Hematopoietic multipotent progenitor cell treated with erythropoietin and hydrocortisone succinate and interleukin-3 and kit ligand, for 15 days (in vitro differentiated cells): ENCODE data around the gene DNAAF5.
"Not testable (repeated sequence)": the region's sequence is repeated elsewhere in the genome, so short reads cannot be mapped to it uniquely, and the experiment has no call there.

Experiments
- DNase-seq: peaks from one replicate; pipeline ENCODE4 v3.0.0-alpha.2; 2015; ENCODE audit warnings: low spot score

Gene DNAAF5

GRCh38 chr7:747186-747585 lies 20.7 kb downstream of the DNAAF5 start:
- DNase-seq, result no peak

- no peak for DNase-seq
These were observed 21.9 kb downstream of the DNAAF5 start for GRCh38 chr7:748446-748845.

DNA sequence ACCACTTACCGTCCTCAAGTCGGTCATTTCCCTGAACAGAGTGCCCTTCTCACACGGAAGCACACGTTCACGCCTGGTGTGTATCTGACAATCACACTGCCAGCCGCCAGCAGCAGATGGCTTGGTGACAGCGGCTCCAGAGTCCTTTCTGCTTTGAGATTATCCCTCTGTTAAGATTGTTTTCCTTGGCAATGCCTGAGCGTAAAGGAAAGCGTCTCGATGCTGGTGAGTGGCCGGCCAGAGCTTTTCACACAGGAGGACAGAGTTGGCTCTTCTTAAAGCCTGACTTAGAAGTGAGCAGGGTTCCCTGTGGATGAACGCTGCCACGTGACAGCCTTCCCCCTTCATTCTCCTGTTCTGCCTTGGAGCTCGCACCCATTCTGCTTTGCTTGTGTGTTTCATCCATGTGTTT lies 22.6 kb downstream of the DNAAF5 start:
- DNase-seq, result no peak

- no peak for DNase-seq
These were observed 23.8 kb downstream of the DNAAF5 start for GRCh38 chr7:750111-750905.

DNA sequence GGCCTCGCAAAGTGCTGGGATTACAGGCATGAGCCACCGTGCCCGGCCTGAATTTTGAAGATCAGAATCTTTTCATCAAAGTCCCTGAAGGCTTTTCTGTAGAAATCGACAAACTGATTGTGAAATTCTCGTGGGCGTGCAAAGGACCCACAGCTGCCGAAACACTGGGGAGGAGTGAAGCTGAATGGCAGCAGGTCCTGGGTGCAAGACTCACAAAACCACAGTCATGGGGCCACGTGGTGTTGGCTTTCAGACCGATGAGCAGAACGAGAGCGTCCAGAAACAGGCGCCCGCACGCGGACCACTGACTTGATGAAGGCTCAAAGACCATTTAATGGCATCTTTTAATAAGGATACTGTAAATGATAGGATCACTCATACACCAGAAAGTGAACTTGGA lies 25.3 kb downstream of the DNAAF5 start:
- DNase-seq, result no peak

GRCh38 chr7:752256-752655 lies 25.8 kb downstream of the DNAAF5 start:
- DNase-seq, result not testable (repeated sequence)

- DNase-seq, result no peak
These were observed 26.7 kb downstream of the DNAAF5 start for GRCh38 chr7:753190-753589.

- no peak for DNase-seq
These were observed 28.3 kb downstream of the DNAAF5 start for GRCh38 chr7:754531-755412.

DNA sequence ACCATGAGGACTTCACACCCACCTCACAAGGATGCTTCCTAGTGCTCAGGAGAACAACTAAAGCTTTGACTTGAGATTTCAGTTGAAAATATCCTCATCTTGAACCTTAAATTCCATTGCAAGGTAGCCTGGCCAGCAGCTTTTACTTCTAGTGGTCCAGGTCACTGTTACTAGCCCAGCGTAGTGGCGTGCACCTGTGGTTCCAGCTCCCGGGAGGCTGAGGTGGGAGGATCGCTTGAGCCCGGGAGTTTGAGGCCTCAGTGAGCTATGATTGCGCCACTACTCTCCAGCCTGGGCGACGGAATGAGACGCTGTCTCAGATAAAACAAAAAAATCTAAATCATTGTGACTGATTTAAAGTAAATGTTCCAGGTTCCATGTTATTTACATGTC lies 28.9 kb downstream of the DNAAF5 start:
- DNase-seq, result no peak

GRCh38 chr7:756231-756927 lies 29.9 kb downstream of the DNAAF5 start:
- no peak for DNase-seq

GRCh38 chr7:756928-757560 lies 30.5 kb downstream of the DNAAF5 start:
- DNase-seq, result no peak

DNA sequence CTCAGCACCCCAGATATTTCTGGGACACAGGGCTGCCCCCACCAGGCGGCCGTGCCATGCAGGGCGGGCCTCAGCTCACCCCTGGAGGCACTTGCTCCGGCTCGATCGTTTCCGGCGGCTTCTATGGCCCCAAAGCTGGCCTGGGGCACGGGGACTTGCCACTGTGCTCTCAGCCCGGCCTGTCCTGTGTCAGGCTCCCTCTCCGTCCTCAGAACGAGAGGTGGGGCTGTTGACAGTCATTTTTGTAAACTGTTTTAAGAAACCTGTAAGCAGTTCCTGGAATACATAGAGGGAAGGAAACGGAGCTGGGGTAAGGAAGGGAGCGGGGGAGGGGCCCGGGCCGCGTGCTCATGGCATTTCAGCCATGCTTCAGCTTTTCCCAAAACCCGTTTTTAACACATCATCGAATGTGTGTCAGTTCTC lies 31.3 kb downstream of the DNAAF5 start:
- DNase-seq, result no peak

- no peak for DNase-seq
These were observed 33.1 kb downstream of the DNAAF5 start for GRCh38 chr7:759569-759968.

DNA sequence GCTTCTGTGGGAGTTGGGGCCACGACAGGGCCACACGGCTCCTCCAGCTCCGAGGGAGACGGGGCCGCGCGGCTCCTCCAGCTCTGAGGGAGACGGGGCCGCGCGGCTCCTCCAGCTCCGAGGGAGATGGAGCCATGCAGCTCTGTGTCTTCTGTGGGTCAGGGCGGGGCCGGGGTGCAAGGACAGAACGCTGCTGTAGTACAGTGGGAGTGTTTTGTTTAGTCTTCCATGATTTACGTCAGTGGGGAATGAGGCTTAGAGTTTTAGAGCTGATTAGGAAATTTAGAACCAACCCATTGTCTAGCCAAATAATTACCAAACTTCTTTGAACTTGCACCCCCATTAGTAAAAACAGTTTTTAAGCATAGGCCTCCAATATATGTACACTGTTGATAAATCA lies 33.5 kb downstream of the DNAAF5 start:
- no peak for DNase-seq

DNA sequence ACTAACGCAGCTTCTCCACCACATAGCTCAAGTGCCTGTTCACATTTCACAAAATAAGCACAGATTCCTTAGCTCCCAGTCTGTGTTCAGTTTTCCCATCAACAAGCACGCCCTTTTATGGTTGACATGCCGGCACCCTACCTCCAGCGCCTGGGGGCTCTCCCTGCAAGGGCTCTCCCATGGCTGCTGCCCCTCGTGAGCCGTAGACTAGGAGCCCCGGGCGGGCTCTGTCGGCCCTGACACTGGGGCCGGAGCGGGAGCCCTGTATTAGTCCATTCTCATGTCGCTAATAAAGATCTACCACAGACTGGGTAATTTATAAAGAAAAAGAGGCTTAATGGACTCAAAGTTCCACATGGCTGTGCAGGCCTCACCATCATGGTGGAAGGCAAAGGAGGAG lies 34.6 kb downstream of the DNAAF5 start:
- DNase-seq, result no peak

- no peak for DNase-seq
These were observed 35.1 kb downstream of the DNAAF5 start for GRCh38 chr7:761631-762030.

DNA sequence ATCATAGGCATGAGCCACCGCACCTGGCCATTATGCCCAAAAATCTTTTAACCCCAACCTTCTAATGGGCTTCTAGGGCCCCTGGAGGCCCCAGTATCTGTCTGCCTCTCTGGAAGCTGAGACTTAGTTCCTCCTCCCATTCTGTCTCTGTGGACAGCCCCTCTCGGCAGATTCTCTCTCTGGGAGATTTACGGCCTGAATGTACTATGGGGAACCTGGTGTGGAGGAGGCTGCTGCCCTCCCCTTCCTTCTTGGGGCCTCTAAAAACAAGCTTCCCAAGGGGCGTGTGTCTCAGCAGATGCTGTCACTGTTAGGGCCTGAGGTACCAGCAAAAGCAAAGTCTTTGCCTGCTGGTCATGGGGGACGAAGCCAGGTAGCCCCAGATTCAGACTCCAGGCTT lies 36.4 kb downstream of the DNAAF5 start:
- no peak for DNase-seq

GRCh38 chr7:763762-764161 lies 37.3 kb downstream of the DNAAF5 start:
- no peak for DNase-seq

DNA sequence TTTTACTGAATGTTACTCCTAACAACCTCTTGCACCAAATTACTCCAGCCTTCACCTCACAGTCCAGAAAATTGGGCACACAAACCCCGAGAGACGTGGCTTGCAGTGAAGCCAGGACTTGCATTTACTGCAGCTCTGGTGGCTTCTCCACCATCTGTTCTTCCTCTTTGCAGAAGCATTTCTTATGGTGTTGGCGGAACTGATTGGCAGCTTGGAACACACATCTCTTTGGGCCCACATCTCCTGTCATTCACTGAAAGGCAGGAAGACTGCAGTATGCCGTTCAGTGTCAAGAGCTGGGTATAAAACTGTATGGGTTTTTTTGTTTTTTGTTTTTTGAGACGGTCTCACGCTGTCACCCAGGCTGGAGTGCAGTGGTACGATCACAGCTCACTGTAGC lies 38.9 kb downstream of the DNAAF5 start:
- no peak for DNase-seq

DNA sequence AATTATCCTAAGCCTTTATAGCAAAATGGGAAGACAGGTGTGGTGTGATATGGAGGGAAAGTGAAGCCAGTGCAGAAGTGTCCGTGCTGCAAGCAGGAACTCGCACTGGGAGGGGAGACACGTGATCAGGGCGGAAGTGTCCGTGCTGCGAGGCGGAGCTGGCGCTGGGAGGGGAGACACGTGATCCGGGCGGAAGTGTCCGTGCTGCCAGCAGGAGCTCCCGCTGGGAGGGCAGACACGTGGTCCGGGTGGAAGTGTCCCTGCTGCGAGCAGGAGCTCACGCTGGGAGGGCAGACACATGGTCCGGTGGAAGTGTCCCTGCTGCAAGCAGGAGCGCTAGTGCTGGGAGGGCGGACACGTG lies 41.1 kb downstream of the DNAAF5 start:
- no peak for DNase-seq

GRCh38 chr7:767941-768731 lies 41.6 kb downstream of the DNAAF5 start:
- no peak for DNase-seq
